Caki2 (cell line): ENCODE results near the gene HCFC1R1. TPM values are rescaled to one million over a fixed set of nuclear protein-coding genes. Genes with fewer than 3 reads are reported as not detected.

Experiments used
- total RNA-seq: library from RNA; depleted of rRNA; stranded (reverse); fragments of >200 nt; shearing (Covaris generic); gene quantifications from 2 replicates; pipeline ENCODE4 v1.2.3, GENCODE V29; 2014; ENCODE audit warnings: low replicate concordance; rRNA removed

Gene HCFC1R1
- total RNA-seq, 1 experiment from 2014 or later, result 685 TPM

Other genes with a start within 250 kb of the HCFC1R1 start
- gene ELOB, start 246.7 kb downstream of the HCFC1R1 start, total RNA-seq, result 473 and 526 TPM in 2 replicates
- not detected in 2 replicates for gene PRSS33, start 236.4 kb downstream of the HCFC1R1 start, total RNA-seq
- gene PRSS41, start 225.5 kb downstream of the HCFC1R1 start, total RNA-seq, result not detected in 2 replicates
- not detected in 2 replicates for gene PRSS21, start 206.7 kb downstream of the HCFC1R1 start, total RNA-seq
- gene ZG16B, start 193.6 kb downstream of the HCFC1R1 start, total RNA-seq, result 0.93 TPM in 1 of 2 replicates, not detected in the other
- not detected in 2 replicates for gene PRSS22, start 165.8 kb downstream of the HCFC1R1 start, total RNA-seq
- 121 and 161 TPM in 2 replicates for gene FLYWCH2, start 140.7 kb downstream of the HCFC1R1 start, total RNA-seq
- gene FLYWCH1, start 112.0 kb downstream of the HCFC1R1 start, total RNA-seq, result 133 and 149 TPM in 2 replicates
- 18.2 and 32.8 TPM in 2 replicates for gene KREMEN2, start 59.7 kb downstream of the HCFC1R1 start, total RNA-seq
- 60.8 and 77.4 TPM in 2 replicates for gene PAQR4, start 54.6 kb downstream of the HCFC1R1 start, total RNA-seq
- 25.5 and 39.1 TPM in 2 replicates for gene PKMYT1, start 43.5 kb downstream of the HCFC1R1 start, total RNA-seq
- 0.07 TPM in 1 of 2 replicates, not detected in the other for gene CLDN9, start 11.0 kb downstream of the HCFC1R1 start, total RNA-seq
- gene CLDN6, start 5.8 kb downstream of the HCFC1R1 start, total RNA-seq, result not detected in 2 replicates
- gene TNFRSF12A, start 3.6 kb downstream of the HCFC1R1 start, total RNA-seq, result 975 and 1,222 TPM in 2 replicates
- gene THOC6, start 93 bp upstream of the HCFC1R1 start, total RNA-seq, result 247 and 252 TPM in 2 replicates
- gene BICDL2, start 13.0 kb upstream of the HCFC1R1 start, total RNA-seq, result not detected in 2 replicates
- gene MMP25, start 22.6 kb upstream of the HCFC1R1 start, total RNA-seq, result not detected in 2 replicates
- 171 and 219 TPM in 2 replicates for gene IL32, start 41.7 kb upstream of the HCFC1R1 start, total RNA-seq
- gene ZSCAN10, start 75.4 kb upstream of the HCFC1R1 start, total RNA-seq, result not detected in 2 replicates
- gene ZNF205, start 88.6 kb upstream of the HCFC1R1 start, total RNA-seq, result 20.0 and 28.4 TPM in 2 replicates
- 2.6 and 4.8 TPM in 2 replicates for gene ZNF213, start 111.1 kb upstream of the HCFC1R1 start, total RNA-seq
- not detected in 2 replicates for gene OR1F1, start 164.3 kb upstream of the HCFC1R1 start, total RNA-seq
- gene ZNF200, start 211.2 kb upstream of the HCFC1R1 start, total RNA-seq, result 12.1 and 12.8 TPM in 2 replicates
- not detected in 2 replicates for gene MEFV, start 232.7 kb upstream of the HCFC1R1 start, total RNA-seq